ENCODE data around the gene MYO1C. TPM values are rescaled to one million over a fixed set of nuclear protein-coding genes. Genes with fewer than 3 reads are reported as not detected.

The MYO1C gene
- total RNA-seq, 1 experiment from 2014 or later, result 251 TPM

GRCh38 chr17:1414634-1415033 lies 77.9 kb downstream of the MYO1C start:
- DNase-seq (ENCODE audit: low read depth, low spot score) (no peak), ATAC-seq (peak; percentile 34; the same call in 1 of the 2 replicates)
- Histone ChIP-seq H3K36me3 (ENCODE audit: control insufficient read depth, insufficient read depth, low read length) (no peaks in the 10 kb centered on the region), H3K4me1 (ENCODE audit: control insufficient read depth, insufficient read depth, low read length) (no peaks in the 10 kb centered on the region; the same call in 1 of the 2 replicates), H3K9me3 (ENCODE audit: control insufficient read depth, insufficient read depth, low read depth, low read length) (no peaks in the 10 kb centered on the region), H3K27me3 (ENCODE audit: control insufficient read depth, insufficient read depth, low read length) (no peaks in the 10 kb centered on the region), H3K27ac (ENCODE audit: low read length) (no peak overlapping the region), H3K4me3 (ENCODE audit: low read depth in 2 of 2, low read length in 2 of 2) (no peak overlapping the region)
- TF ChIP-seq TCF7L2 (IDR thresholded peaks at IDR 0.05; ENCODE audit: low read depth, low read length), result no peak
- TF ChIP-seq, protein P1, sequence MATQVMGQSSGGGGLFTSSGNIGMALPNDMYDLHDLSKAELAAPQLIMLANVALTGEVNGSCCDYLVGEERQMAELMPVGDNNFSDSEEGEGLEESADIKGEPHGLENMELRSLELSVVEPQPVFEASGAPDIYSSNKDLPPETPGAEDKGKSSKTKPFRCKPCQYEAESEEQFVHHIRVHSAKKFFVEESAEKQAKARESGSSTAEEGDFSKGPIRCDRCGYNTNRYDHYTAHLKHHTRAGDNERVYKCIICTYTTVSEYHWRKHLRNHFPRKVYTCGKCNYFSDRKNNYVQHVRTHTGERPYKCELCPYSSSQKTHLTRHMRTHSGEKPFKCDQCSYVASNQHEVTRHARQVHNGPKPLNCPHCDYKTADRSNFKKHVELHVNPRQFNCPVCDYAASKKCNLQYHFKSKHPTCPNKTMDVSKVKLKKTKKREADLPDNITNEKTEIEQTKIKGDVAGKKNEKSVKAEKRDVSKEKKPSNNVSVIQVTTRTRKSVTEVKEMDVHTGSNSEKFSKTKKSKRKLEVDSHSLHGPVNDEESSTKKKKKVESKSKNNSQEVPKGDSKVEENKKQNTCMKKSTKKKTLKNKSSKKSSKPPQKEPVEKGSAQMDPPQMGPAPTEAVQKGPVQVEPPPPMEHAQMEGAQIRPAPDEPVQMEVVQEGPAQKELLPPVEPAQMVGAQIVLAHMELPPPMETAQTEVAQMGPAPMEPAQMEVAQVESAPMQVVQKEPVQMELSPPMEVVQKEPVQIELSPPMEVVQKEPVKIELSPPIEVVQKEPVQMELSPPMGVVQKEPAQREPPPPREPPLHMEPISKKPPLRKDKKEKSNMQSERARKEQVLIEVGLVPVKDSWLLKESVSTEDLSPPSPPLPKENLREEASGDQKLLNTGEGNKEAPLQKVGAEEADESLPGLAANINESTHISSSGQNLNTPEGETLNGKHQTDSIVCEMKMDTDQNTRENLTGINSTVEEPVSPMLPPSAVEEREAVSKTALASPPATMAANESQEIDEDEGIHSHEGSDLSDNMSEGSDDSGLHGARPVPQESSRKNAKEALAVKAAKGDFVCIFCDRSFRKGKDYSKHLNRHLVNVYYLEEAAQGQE (IDR thresholded peaks at IDR 0.05; ENCODE audit: insufficient read depth in 1 of 2, low read depth in 2 of 2, low read length in 1 of 2), result no peak
- no peak for TF ChIP-seq CTCF (IDR thresholded peaks at IDR 0.05)
- TF ChIP-seq POLR2AphosphoS5 (IDR thresholded peaks at IDR 0.05; ENCODE audit: low read depth, low read length), result no peak
- TF ChIP-seq SIN3A (IDR thresholded peaks at IDR 0.05; ENCODE audit: borderline replicate concordance, insufficient read depth, low read depth, low read length), result no peak
- POLR2A ChIA-PET, result no interaction called here
- intact Hi-C loops (cut with micrococcal nuclease; ENCODE audit: unreplicated experiment) (no loop called here), in situ Hi-C loops (cut with HindIII; ENCODE audit: low pct_unique_long_range_greater_than_20kb, low sequenced_read_pairs) (no loop called here)
- no TSS peak for BruUV-seq (replicated peaks)
- CTCF ChIA-PET, result no interaction called here

Other genes with a start within 250 kb of the MYO1C start
- gene BHLHA9, start 222.2 kb downstream of the MYO1C start, total RNA-seq (2021; ENCODE audit: unreplicated experiment), result 0.21 TPM
- not detected for gene TRARG1, start 213.0 kb downstream of the MYO1C start, total RNA-seq (2021; ENCODE audit: unreplicated experiment)
- gene YWHAE, start 92.5 kb downstream of the MYO1C start, total RNA-seq (2021; ENCODE audit: unreplicated experiment), result 537 TPM
- gene CRK, start 36.5 kb downstream of the MYO1C start, total RNA-seq (2021; ENCODE audit: unreplicated experiment), result 67.0 TPM
- 21.3 TPM for gene INPP5K, start 23.9 kb upstream of the MYO1C start, total RNA-seq (2021; ENCODE audit: unreplicated experiment)
- 64.5 TPM for gene PITPNA, start 70.1 kb upstream of the MYO1C start, total RNA-seq (2021; ENCODE audit: unreplicated experiment)
- 23.3 TPM for gene SLC43A2, start 136.1 kb upstream of the MYO1C start, total RNA-seq (2021; ENCODE audit: unreplicated experiment)
- 6.6 TPM for gene SCARF1, start 153.0 kb upstream of the MYO1C start, total RNA-seq (2021; ENCODE audit: unreplicated experiment)
- 20.8 TPM for gene RILP, start 157.2 kb upstream of the MYO1C start, total RNA-seq (2021; ENCODE audit: unreplicated experiment)
- 296 TPM for gene PRPF8, start 192.2 kb upstream of the MYO1C start, total RNA-seq (2021; ENCODE audit: unreplicated experiment)
- gene TLCD2, start 217.7 kb upstream of the MYO1C start, total RNA-seq (2021; ENCODE audit: unreplicated experiment), result 7.0 TPM
- gene WDR81, start 232.0 kb upstream of the MYO1C start, total RNA-seq (2021; ENCODE audit: unreplicated experiment), result 29.5 TPM